C4-2B (cell line): ENCODE results near the gene SCO2.

Source experiments
- CTCF ChIP-seq: fragments of 450-650 bp; conservative IDR thresholded peaks from 2 replicates; pipeline ENCODE4 v1.5.1; 2017; ENCODE audit warnings: mild to moderate bottlenecking
- ZFX ChIP-seq: fragments of 450-650 bp; IDR thresholded peaks from 2 replicates; pipeline ENCODE4 v1.6.1; 2017

- TF ChIP-seq CTCF (no peak), ZFX (no peak)
Observed at GRCh38 chr22:50569896-50570535, 44.6 kb upstream of the SCO2 start.
